ENCODE results near the gene DDAH1. TPM values are rescaled to one million over a fixed set of nuclear protein-coding genes. Genes with fewer than 3 reads are reported as not detected.

The DDAH1 gene
- total RNA-seq, 4 donors from 2014 or later: 12.9 to 28.9 (median 18.2) TPM

GRCh38 chr1:85363521-85363920 lies 101.4 kb downstream of the DDAH1 start:
- Histone ChIP-seq H3K4me3 (no peak overlapping the region), H3K27me3 (no peaks in the 10 kb centered on the region), H3K36me3 (no peaks in the 10 kb centered on the region), H3K4me1 (no peaks in the 10 kb centered on the region), H3K27ac (no peak overlapping the region), H3K9me3 (no peaks in the 10 kb centered on the region)
- intact Hi-C loops (cut with DNase I; ENCODE audit: low total_unique reads): no loop called here
- TF ChIP-seq CTCF (IDR thresholded peaks at IDR 0.05): no peak
- no peak for TF ChIP-seq POLR2A (IDR thresholded peaks at IDR 0.05)
- DNase-seq: no peak

- no peak for TF ChIP-seq POLR2A (IDR thresholded peaks at IDR 0.05)
- no peaks in the 10 kb centered on the region for H3K9me3 ChIP-seq
- intact Hi-C loops (cut with DNase I; ENCODE audit: low total_unique reads): no loop called here
- no peak overlapping the region for H3K27ac ChIP-seq
- no peak for DNase-seq
- no peaks in the 10 kb centered on the region for H3K4me1 ChIP-seq
- H3K36me3 ChIP-seq: no peaks in the 10 kb centered on the region
- H3K4me3 ChIP-seq: no peak overlapping the region
- no peaks in the 10 kb centered on the region for H3K27me3 ChIP-seq
Measured at GRCh38 chr1:85363092-85363491, 101.9 kb downstream of the DDAH1 start.

- Histone ChIP-seq H3K4me1 (no peaks in the 10 kb centered on the region), H3K36me3 (no peaks in the 10 kb centered on the region), H3K27me3 (no peaks in the 10 kb centered on the region), H3K4me3 (no peak overlapping the region), H3K9me3 (no peaks in the 10 kb centered on the region), H3K27ac (peak overlapping the region; percentile 21 to 42)
- TF ChIP-seq POLR2A (IDR thresholded peaks at IDR 0.05) (no peak), CTCF (IDR thresholded peaks at IDR 0.05) (no peak)
- no peak for DNase-seq
- intact Hi-C loops (cut with DNase I; ENCODE audit: low total_unique reads): no loop called here
Measured at GRCh38 chr1:85361606-85362296, 103.2 kb downstream of the DDAH1 start.

GRCh38 chr1:85360730-85361493 lies 104.0 kb downstream of the DDAH1 start:
- peak overlapping the region; percentile 42 to 51 for H3K27ac ChIP-seq

More at GRCh38 chr1:85360730-85361493, 104.0 kb downstream of the DDAH1 start:
- TF ChIP-seq POLR2A (IDR thresholded peaks at IDR 0.05) (no peak), CTCF (IDR thresholded peaks at IDR 0.05) (no peak)
- Histone ChIP-seq H3K36me3 (no peaks in the 10 kb centered on the region), H3K4me1 (no peaks in the 10 kb centered on the region), H3K27me3 (no peaks in the 10 kb centered on the region), H3K4me3 (no peak overlapping the region), H3K9me3 (no peaks in the 10 kb centered on the region)
- peak in 1 of 2 donors; percentile 15 for DNase-seq
- intact Hi-C loops (cut with DNase I; ENCODE audit: low total_unique reads): no loop called here

Measured in uterus (tissue), 4 donors.